A673 (cell line): ENCODE results near the gene ECHS1. TPM values are rescaled to one million over a fixed set of nuclear protein-coding genes. Genes with fewer than 3 reads are reported as not detected.

Experiments
- BruUV-seq: library from RNA; stranded (reverse); fragments of 400-500 nt; replicated peaks from 2 replicates; lab custom pipeline; 2021; lab: Mats Ljungman, UMichigan
- CTCF ChIA-PET: fragments of 300-600 bp; sonication (Branson Sonifier 250); formaldehyde crosslinking; loops from one replicate; lab custom pipeline; 2022; ENCODE audit warnings: antibody characterized with exemption; lab: Charles Lee
- POLR2A ChIA-PET: fragments of 300-600 bp; sonication (Branson Sonifier 250); formaldehyde crosslinking; loops from one replicate; lab custom pipeline; 2022; ENCODE audit warnings: antibody characterized with exemption; ENCODE audit not compliant: low non-redundant PET; lab: Charles Lee
- DNase-seq: peaks from one replicate; pipeline ENCODE4 v3.0.0-alpha.2; 2015; ENCODE audit warnings: low spot score
- H3K27ac ChIP-seq: fragments of 200-600 bp; sonication (generic); 2 replicates; pipeline ENCODE4 v1.5.1; 2016; ENCODE audit warnings: mixed run types, low read depth, mild to moderate bottlenecking, mixed read lengths, antibody characterized with exemption, low read length; ENCODE audit not compliant: poor library complexity, severe bottlenecking
- H3K27me3 ChIP-seq: fragments of 200-600 bp; sonication (generic); replicated peaks from 2 replicates; pipeline ENCODE4 v1.6.1; 2017; ENCODE audit warnings: mixed run types, low read depth, mild to moderate bottlenecking, mixed read lengths, antibody characterized with exemption, low read length; ENCODE audit not compliant: insufficient read depth, poor library complexity
- H3K36me3 ChIP-seq: fragments of 200-600 bp; sonication (generic); 2 replicates; pipeline ENCODE4 v1.6.1; 2016; ENCODE audit warnings: mixed run types, mild to moderate bottlenecking, mixed read lengths, antibody characterized with exemption, low read length; ENCODE audit not compliant: insufficient read depth, poor library complexity, severe bottlenecking
- H3K4me1 ChIP-seq: fragments of 200-600 bp; sonication (generic); 2 replicates; pipeline ENCODE4 v1.6.1; 2017; ENCODE audit warnings: mixed run types, mild to moderate bottlenecking, mixed read lengths, antibody characterized with exemption, low read length; ENCODE audit not compliant: insufficient read depth, poor library complexity, severe bottlenecking
- H3K4me3 ChIP-seq: fragments of 200-600 bp; sonication (generic); 2 replicates; pipeline ENCODE4 v1.5.1; 2016; ENCODE audit warnings: low read depth, mixed run types, mild to moderate bottlenecking, mixed read lengths, low read length; ENCODE audit not compliant: poor library complexity, severe bottlenecking
- H3K9me3 ChIP-seq: fragments of 200-600 bp; sonication (generic); 2 replicates; pipeline ENCODE4 v1.6.1; 2016; ENCODE audit warnings: mixed run types, low read depth, mild to moderate bottlenecking, mixed read lengths, antibody characterized with exemption, low read length; ENCODE audit not compliant: poor library complexity, severe bottlenecking
- CTCF ChIP-seq: fragments of 300-800, 200-600 bp; sonication (generic); conservative IDR thresholded peaks from 2 replicates; pipeline ENCODE4 v1.5.1; 2017; ENCODE audit warnings: low read depth, mild to moderate bottlenecking, antibody characterized with exemption, low read length, moderate library complexity, mixed read lengths
- EZH2 ChIP-seq: fragments of 200-600 bp; sonication (generic); IDR thresholded peaks from 2 replicates; pipeline ENCODE4 v1.6.1; 2017; ENCODE audit warnings: borderline replicate concordance, low read depth, mild to moderate bottlenecking, mixed read lengths, antibody characterized with exemption, low read length; ENCODE audit not compliant: poor library complexity, severe bottlenecking
- intact Hi-C: fragments of 100-400 bp; cut with micrococcal nuclease; formaldehyde crosslinking; loops from one replicate; pipeline ENCODE4 v1.10.0; 2022; ENCODE audit not compliant: unreplicated experiment
- total RNA-seq: library from RNA; stranded (reverse); gene quantifications from 2 replicates; pipeline ENCODE4 v1.2.3, GENCODE V29; 2021

ECHS1 gene
- total RNA-seq, 1 experiment from 2014 or later: 96.3 TPM

GRCh38 chr10:133334503-133335245 is 38.5 kb downstream of the ECHS1 start:
- Histone ChIP-seq H3K27ac (no peak overlapping the region), H3K4me1 (peaks cover 18% of the 10 kb centered on the region), H3K27me3 (peaks cover 58% of the 10 kb centered on the region), H3K4me3 (peak overlapping the region; percentile 28), H3K9me3 (no peaks in the 10 kb centered on the region), H3K36me3 (no peaks in the 10 kb centered on the region)
- TF ChIP-seq CTCF (no peak), EZH2 (no peak)
- POLR2A ChIA-PET: interaction anchor here (0.6 kb wide), 1 partner anchor 196 kb away, joined by 12 read pairs; no protein-coding TSS in a partner anchor
- no peak for DNase-seq
- CTCF ChIA-PET: no interaction called here
- intact Hi-C loops: no loop called here
- BruUV-seq: no TSS peak

- no TSS peak for BruUV-seq
- Histone ChIP-seq H3K36me3 (no peaks in the 10 kb centered on the region), H3K4me1 (peaks cover 25% of the 10 kb centered on the region), H3K9me3 (no peaks in the 10 kb centered on the region), H3K27ac (no peak overlapping the region), H3K27me3 (peaks cover 58% of the 10 kb centered on the region), H3K4me3 (no peak overlapping the region)
- TF ChIP-seq CTCF (no peak), EZH2 (no peak)
- DNase-seq: no peak
- ChIA-PET POLR2A (no interaction called here), CTCF (no interaction called here)
- intact Hi-C loops: no loop called here
Observed at GRCh38 chr10:133332936-133333699, 40.0 kb downstream of the ECHS1 start.

- H3K27ac ChIP-seq: no peak overlapping the region
- H3K4me1 ChIP-seq: peaks cover 14% of the 10 kb centered on the region
- BruUV-seq: no TSS peak
- ChIA-PET POLR2A (no interaction called here), CTCF (interaction anchor here (0.6 to 1.5 kb wide), 5 partner anchors 13 to 190 kb away, joined by 3 to 6 read pairs (median 4); partner anchors contain the start of gene PRAP1)
- H3K4me3 ChIP-seq: peak overlapping the region; percentile 21
- H3K27me3 ChIP-seq: peaks cover 43% of the 10 kb centered on the region
- peak; percentile 93 for DNase-seq
- H3K9me3 ChIP-seq: no peaks in the 10 kb centered on the region
- intact Hi-C loops: loop anchor here (5.0 kb wide), 1 partner anchor 193 kb away; no protein-coding TSS in a partner anchor
- H3K36me3 ChIP-seq: no peaks in the 10 kb centered on the region
- no peak for TF ChIP-seq EZH2
- peak; percentile 98 for TF ChIP-seq CTCF
Observed at GRCh38 chr10:133329491-133330202, 43.5 kb downstream of the ECHS1 start.
